Epidermal melanocyte (primary cell): Measurements from ENCODE around the gene AK9.

Experiments used
- DNase-seq: peaks from one replicate; pipeline ENCODE4 v3.0.0; 2011; ENCODE audit warnings: low spot score; ENCODE audit not compliant: insufficient read length

Gene AK9

GRCh38 chr6:109513571-109514071 is 177.4 kb downstream of the AK9 start:
- DNase-seq: peak; percentile 28

GRCh38 chr6:109512271-109512817 is 178.7 kb downstream of the AK9 start:
- DNase-seq: no peak

DNA sequence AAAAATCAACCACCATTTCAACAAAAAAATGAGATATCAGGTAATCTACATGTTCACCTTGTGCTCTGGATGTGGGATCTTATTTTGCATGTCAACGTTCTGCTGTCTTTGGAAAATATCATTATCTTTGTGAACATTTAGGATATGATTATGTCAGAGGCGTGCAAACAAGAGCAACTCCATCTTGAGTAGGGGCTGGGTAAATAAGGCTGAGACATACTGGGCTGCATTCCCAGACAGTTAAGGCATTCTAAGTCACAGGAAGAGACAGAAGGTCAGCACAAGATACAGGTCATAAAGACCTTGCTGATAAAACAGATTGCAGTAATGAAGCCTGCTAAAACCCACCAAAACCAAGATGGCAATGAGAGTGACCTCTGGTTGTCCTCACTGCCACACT is 179.2 kb downstream of the AK9 start:
- DNase-seq: no peak

DNA sequence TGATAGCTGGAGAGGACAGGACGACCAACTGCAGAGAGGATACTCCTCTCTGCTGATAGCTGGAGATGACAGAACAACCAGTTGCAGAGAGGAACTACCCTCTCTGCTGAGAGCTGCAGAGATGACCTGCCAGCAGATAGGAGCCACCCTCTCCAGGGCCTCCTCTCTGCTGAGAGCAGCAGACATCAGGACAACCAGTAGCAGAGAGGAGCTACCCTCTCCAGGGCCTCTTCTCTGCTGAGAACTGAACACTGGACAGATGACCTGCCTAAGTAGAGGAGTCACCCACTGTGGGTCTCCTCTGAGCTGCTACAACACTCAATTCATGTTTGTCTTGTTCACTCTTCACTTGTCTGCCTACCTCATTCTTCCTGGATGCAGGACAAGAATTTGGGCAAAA is 180.6 kb downstream of the AK9 start:
- DNase-seq: no peak

DNA sequence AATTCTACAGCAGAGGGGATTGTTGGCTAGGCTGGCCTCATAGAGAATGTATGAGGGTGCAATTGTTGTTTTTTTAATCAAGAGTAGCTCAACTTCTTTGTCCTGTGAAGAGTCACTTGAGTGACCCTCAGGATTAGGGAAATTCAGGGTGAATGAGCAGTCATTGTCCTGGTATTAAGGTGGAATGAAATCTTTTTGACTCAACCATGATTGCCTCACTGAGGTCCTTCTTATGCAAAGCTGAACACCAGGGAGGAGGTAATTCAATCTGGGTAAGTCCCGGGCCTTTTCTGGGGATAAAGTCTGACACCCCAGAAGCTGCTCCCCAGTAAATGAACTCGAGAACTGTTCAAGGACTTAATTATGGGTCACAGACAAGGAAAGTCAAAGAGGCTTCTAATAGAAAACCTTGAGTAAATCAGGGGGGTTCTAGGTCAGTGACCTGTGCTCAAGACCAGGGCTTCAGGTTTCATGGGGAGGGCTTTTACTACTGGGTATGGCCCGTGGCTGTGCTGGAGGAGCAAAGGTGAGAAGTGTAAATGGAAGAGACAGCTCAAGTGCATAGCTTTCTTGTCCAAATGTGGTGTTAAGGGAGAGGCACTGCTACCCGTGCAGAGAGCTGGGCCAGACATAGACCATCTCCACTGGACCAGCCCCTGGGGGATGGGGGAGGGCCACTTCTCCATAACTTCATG is 182.7 kb downstream of the AK9 start:
- no peak for DNase-seq

- no peak for DNase-seq
These were observed 183.4 kb downstream of the AK9 start for GRCh38 chr6:109507490-109508072.

GRCh38 chr6:109506841-109507240 is 184.2 kb downstream of the AK9 start:
- no peak for DNase-seq

- no peak for DNase-seq
These were observed 184.7 kb downstream of the AK9 start for GRCh38 chr6:109506314-109506713.

DNA sequence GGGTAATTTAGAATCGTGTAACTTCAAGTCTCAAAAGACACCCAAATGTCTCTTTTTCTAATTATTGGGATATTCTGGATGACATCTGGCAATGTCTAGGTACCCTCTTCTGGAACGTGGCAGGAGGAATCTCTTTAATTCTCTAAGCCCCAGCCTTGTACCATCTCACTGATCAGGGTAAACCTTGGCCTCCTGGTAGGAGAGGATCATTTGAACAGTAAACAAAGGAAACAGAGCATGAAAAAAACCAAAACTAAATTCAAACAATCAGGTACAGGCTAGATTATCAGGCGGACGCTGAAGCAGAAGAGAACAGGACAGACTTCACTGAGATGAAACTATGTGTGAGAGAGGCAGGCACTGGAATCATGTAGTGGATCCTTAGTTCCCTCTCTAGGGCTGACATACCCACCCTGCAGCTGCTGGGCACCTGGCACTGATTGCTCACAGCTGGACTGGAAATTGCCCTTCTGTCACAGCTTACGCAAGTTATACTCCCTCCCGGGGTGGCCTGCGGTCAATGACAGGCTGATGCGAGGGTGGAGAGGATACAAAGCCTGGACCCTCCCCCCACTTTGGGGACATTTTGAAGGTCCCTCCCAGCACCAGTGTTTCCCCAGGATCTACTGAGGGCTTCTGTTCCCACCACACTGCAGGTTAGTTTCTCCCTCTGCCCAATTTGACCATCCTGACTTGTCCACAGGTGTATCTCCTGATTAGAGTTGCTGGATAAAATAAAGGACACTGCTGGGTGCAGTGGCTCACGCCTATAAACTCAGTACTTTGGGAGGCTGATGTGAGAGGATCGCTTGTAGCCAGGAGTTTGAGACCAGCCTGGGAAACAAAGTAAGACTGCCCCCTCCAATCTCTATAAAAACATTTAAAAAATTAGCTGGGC is 187.4 kb downstream of the AK9 start:
- DNase-seq: no peak

- no peak for DNase-seq
These were observed 192.1 kb downstream of the AK9 start for GRCh38 chr6:109498936-109499335.

DNA sequence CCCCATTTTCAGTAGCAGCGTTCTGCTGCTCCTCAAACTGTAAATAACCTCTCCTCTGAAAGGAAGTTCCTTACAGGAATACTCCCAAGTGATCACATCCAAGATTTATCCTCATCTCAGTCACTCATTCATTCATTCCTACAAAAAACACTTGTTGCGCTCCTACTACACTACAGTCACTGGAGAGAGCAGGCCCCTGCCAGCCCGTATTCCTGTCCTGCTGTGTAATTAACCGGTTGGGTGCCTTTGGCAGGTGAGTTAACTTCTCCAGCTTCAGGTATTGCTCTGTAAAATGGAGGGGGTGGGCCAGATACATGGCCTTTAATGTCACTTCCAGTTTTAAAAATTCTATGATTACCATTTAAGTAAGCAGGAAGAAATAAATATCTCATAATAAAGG is 192.9 kb downstream of the AK9 start:
- no peak for DNase-seq

DNA sequence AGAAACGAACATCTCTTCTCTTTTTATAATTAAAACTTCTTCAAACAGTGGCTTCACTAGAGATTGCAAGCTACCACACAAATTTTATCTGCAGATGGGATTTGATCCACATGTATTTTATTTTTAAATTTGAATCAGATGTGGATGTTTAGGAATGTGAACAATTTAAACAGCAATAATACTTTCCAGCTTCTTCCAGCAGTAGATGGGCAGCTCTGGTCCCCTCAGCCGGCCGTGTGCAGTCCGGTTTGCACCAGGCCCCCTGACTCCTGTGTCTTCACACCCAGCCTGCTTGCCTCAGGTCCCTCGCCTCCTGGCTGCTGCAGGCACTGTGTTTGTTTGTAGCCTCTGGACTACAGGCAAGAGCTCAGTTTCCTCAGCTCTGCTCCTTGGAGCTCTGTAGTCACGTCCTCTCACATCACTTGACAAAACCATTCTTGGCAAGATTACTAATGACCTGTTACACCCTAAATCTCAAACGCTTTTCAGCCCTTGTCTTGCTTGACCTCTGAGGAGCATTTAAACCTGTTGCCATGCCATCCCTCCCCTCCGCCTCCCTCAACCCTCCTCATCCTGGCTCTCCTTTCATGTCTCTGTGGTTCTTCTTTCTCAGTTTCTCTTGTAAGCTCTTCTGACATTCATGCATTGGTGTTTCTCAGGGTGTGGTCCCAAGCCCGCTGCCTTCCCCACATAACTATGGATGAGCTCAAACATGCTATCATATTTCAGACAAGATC is 194.8 kb downstream of the AK9 start:
- no peak for DNase-seq

DNA sequence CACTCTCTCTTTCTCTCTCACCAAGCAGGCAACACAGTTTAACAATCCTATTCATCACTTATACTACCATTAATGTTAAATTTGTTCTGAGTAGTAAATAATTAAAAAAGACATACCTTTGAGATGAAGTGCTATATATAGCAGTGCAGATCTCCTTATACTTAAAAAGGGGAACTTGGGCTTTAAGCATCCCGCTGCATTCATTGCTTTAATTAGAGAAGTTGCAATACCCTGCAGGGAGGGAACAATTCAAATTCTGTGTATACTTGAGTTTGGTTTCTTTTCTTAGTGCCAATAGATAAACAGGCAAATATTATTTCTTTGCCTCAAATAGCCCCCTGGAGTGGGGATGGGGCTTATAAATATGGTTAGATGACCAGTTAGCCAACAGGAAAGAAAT is 197.1 kb downstream of the AK9 start:
- no peak for DNase-seq

DNA sequence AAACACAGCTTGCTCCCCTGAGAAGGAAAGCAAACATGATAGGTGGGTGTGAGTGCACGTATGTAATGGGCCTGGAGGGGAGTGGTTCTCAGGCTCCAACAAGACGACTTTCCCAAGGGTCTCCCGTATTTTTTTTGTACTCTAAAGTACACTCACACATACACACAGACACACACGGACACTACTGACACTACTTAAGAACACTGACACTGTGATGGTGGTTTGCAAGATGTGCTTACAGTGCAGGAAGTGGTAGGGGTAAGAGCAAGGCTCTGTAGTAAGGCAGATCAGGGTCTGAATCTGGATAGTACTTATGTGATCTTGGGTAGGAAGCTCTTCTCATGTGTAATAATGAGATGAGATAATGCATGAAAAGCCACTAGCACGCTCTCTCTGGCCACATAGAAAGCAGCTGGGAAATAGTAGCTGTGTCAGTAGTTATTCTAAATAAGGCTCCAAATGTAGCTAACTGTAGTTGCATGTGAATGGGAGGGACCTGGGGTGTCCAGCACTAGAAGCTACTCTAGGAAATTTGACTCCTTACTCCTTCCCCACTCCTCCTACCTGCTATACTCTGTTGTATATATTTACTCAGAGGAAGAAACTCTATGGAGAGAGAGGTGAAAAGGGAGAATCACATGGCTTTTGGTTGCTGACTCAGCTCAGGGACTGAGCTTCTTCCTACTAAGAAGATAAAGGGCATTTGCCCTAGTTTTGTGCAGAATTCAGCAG is 199.6 kb downstream of the AK9 start:
- DNase-seq: no peak

GRCh38 chr6:109490713-109491112 is 200.3 kb downstream of the AK9 start:
- DNase-seq: no peak

- no peak for DNase-seq
These were observed 203.0 kb downstream of the AK9 start for GRCh38 chr6:109488001-109488400.

GRCh38 chr6:109486068-109486467 is 204.9 kb downstream of the AK9 start:
- DNase-seq: no peak

DNA sequence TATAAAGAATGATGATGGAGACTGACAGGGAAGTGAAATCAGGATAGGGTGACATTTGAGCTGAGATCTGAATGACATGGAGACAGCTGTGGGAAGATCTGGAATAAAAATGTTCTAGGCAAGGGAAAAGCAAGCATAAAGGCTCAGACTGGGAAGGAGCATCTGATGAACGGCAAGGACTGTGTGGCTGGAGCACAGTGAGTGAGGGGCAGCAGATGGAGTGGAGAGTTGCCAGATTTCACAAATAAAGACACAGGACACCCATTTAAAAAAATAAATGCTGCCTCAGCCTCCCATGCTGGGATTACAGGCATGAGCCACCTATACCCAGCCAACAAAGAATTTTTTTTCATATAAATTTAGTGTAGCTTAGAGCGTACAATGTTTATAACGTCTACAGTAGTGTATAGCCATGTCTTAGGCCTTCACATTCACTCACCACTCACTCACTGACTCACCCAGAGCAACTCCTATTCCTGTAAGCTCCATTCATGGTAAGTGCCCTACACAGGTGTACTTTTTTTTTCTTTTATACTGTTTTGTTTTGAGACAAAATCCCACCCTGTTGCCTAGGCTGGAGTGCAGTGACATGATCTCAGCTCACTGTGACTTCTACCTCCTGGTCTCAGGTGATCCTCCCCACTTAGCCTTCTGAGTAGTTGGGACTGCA is 205.6 kb downstream of the AK9 start:
- no peak for DNase-seq

DNA sequence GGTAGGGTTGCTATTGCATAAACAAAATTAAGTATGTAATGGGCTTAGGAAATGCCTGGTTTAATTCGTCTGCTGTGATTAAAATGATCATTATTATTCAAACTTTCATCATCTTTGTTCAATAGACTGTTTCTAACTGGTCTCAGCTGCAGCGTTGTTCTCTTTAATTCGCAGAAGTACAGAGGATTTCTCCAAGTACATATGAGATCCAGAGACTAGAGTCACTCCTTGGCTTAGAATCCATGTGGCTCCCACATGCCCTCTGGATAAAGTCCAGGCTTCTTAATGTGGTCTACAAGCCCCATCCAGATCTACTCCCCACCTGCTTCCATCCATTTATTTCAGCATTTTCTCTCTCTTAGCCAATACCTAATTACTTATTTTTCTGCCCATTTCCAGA is 206.9 kb downstream of the AK9 start:
- DNase-seq: no peak

GRCh38 chr6:109483735-109484057 is 207.3 kb downstream of the AK9 start:
- DNase-seq: no peak
